Suprapubic skin (tissue), 4 donors: Measurements from ENCODE around the gene TNPO2. TPM values are rescaled to one million over a fixed set of nuclear protein-coding genes. Genes with fewer than 3 reads are reported as not detected.

Source experiments
- DNase-seq, 2 donors: peaks; one replicate each; pipeline ENCODE4 v3.0.0-alpha.2; 2019; ENCODE audit warnings: low spot score in 2 of 2
- H3K27ac ChIP-seq: fragments of 200-600 bp; sonication (generic); one replicate; pipeline ENCODE4 v1.5.1; 2019
- H3K27me3 ChIP-seq: fragments of 200-600 bp; sonication (generic); one replicate; pipeline ENCODE4 v1.5.1; 2019
- H3K36me3 ChIP-seq: fragments of 200-600 bp; sonication (generic); one replicate; pipeline ENCODE4 v1.5.1; 2019
- H3K4me1 ChIP-seq: fragments of 200-600 bp; sonication (generic); one replicate; pipeline ENCODE4 v1.5.1; 2019
- H3K4me3 ChIP-seq: fragments of 200-600 bp; sonication (generic); one replicate; pipeline ENCODE4 v1.5.1; 2019; ENCODE audit warnings: mild to moderate bottlenecking
- H3K9me3 ChIP-seq: fragments of 200-600 bp; sonication (generic); one replicate; pipeline ENCODE4 v1.5.1; 2019
- EP300 ChIP-seq: sonication (generic); formaldehyde crosslinking; IDR thresholded peaks from one replicate; pipeline ENCODE4 v1.6.1; 2017; ENCODE audit warnings: antibody characterized with exemption
- POLR2A ChIP-seq, 2 donors: fragments of 450-650 bp; IDR thresholded peaks; one replicate each; pipeline ENCODE4 v1.6.1; 2017; ENCODE audit warnings: antibody characterized with exemption in 2 of 2, mild to moderate bottlenecking in 2 of 2, moderate library complexity in 2 of 2
- POLR2AphosphoS5 ChIP-seq, 3 donors: sonication (generic); formaldehyde crosslinking; IDR thresholded peaks; one replicate each; pipeline ENCODE4 v1.6.1; 2017; ENCODE audit warnings: antibody characterized with exemption in 3 of 3
- WGBS: methylation state at CpG from one replicate; pipeline ENCODE4 v1.1.5; 2018; 5-methylcytosine and 5-hydroxymethylcytosine counted together
- total RNA-seq, 4 donors: library from RNA; depleted of rRNA; stranded (reverse); fragments of >200 nt; gene quantifications; one replicate each; pipeline ENCODE4 v1.1.0, GENCODE V29; 2016
- TF ChIP-seq, protein P1 (sequence below), 2 donors: fragments of 200-600 bp in 1 of 2; fragments of 450-650 bp in 1 of 2; sonication (generic) in 1 of 2; IDR thresholded peaks; one replicate each; pipeline ENCODE4 v1.5.1; 2016 to 2019; ENCODE audit warnings: antibody characterized with exemption in 2 of 2, mild to moderate bottlenecking in 1 of 2, moderate library complexity in 1 of 2

The TNPO2 gene
- 100 to 1,000 TPM in 2 of 4 donors, 10 to 100 TPM in 2; 94.6 to 206 (median 110) TPM for total RNA-seq

- Histone ChIP-seq H3K4me1 (peaks cover 36% of the 10 kb centered on the region), H3K27me3 (no peaks in the 10 kb centered on the region), H3K4me3 (peak within 1 kb of the TSS; percentile 81), H3K9me3 (no peaks in the 10 kb centered on the region), H3K36me3 (peaks cover 17% of the 10 kb centered on the region), H3K27ac (peak within 1 kb of the TSS; percentile 95)
- 3% methylated on average over 28 of the region's 28 CpGs for WGBS
- DNase-seq: no peak
- TF ChIP-seq EP300: no peak
- TF ChIP-seq, protein P1, sequence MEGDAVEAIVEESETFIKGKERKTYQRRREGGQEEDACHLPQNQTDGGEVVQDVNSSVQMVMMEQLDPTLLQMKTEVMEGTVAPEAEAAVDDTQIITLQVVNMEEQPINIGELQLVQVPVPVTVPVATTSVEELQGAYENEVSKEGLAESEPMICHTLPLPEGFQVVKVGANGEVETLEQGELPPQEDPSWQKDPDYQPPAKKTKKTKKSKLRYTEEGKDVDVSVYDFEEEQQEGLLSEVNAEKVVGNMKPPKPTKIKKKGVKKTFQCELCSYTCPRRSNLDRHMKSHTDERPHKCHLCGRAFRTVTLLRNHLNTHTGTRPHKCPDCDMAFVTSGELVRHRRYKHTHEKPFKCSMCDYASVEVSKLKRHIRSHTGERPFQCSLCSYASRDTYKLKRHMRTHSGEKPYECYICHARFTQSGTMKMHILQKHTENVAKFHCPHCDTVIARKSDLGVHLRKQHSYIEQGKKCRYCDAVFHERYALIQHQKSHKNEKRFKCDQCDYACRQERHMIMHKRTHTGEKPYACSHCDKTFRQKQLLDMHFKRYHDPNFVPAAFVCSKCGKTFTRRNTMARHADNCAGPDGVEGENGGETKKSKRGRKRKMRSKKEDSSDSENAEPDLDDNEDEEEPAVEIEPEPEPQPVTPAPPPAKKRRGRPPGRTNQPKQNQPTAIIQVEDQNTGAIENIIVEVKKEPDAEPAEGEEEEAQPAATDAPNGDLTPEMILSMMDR (IDR thresholded peaks at IDR 0.05): no peak
- TF ChIP-seq POLR2A (IDR thresholded peaks at IDR 0.05): no peak
- TF ChIP-seq POLR2AphosphoS5 (IDR thresholded peaks at IDR 0.05): no peak
Observed at GRCh38 chr19:12723641-12724426, at the start of gene TNPO2. TSS of gene TNPO2 (minus strand) at chr19:12723932. CDS start at chr19:12720977, 2,955 bp downstream.

DNA sequence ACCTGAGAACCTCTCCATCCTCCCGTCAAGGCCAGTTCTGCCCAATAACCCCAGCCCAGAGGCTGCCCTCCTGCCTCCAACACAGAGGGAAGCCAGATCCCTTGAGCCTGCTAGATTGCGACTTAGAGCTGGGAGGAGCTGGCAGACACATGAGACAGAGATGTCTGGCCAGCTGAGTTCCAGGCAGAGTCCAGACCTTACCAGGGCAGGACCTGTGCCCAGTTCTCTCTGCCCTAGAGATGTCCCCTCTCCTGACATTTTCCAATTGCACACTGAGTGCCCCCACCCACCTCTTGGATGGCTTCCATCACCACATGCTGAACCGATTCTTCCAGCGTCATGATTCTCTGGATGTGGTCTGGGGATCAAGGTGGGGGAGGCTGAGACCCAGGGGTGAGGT lies 48.6 kb upstream of the TNPO2 start:
- WGBS: 76% methylated on average over 3 of the region's 4 CpGs
- TF ChIP-seq, protein P1 (IDR thresholded peaks at IDR 0.05): no peak
- TF ChIP-seq POLR2AphosphoS5 (IDR thresholded peaks at IDR 0.05): no peak
- TF ChIP-seq EP300: no peak
- TF ChIP-seq POLR2A (IDR thresholded peaks at IDR 0.05): no peak
- peaks cover 26% of the 10 kb centered on the region for H3K4me1 ChIP-seq
- DNase-seq: no peak
- no peak overlapping the region for H3K4me3 ChIP-seq
- no peak overlapping the region for H3K27ac ChIP-seq
- no peaks in the 10 kb centered on the region for H3K9me3 ChIP-seq
- no peaks in the 10 kb centered on the region for H3K27me3 ChIP-seq
- peaks cover 24% of the 10 kb centered on the region for H3K36me3 ChIP-seq

- H3K27me3 ChIP-seq: no peaks in the 10 kb centered on the region
- peaks cover 32% of the 10 kb centered on the region for H3K36me3 ChIP-seq
- H3K4me1 ChIP-seq: peaks cover 17% of the 10 kb centered on the region
- 100% methylated on average over 1 of the region's 13 CpGs for WGBS
- TF ChIP-seq POLR2A (IDR thresholded peaks at IDR 0.05): no peak
- no peak for TF ChIP-seq EP300
- TF ChIP-seq POLR2AphosphoS5 (IDR thresholded peaks at IDR 0.05): no peak
- TF ChIP-seq, protein P1 (IDR thresholded peaks at IDR 0.05): no peak
- no peak for DNase-seq
- no peaks in the 10 kb centered on the region for H3K9me3 ChIP-seq
- H3K4me3 ChIP-seq: no peak overlapping the region
- H3K27ac ChIP-seq: no peak overlapping the region
Observed at GRCh38 chr19:12770922-12771321, 47.2 kb upstream of the TNPO2 start.

- no peak for DNase-seq
- no peak for TF ChIP-seq EP300
- no peak for TF ChIP-seq POLR2AphosphoS5 (IDR thresholded peaks at IDR 0.05)
- TF ChIP-seq, protein P1 (IDR thresholded peaks at IDR 0.05): no peak
- TF ChIP-seq POLR2A (IDR thresholded peaks at IDR 0.05): no peak
- WGBS: 33% methylated on average over 21 of the region's 37 CpGs
- Histone ChIP-seq H3K4me1 (peaks cover 11% of the 10 kb centered on the region), H3K4me3 (no peak overlapping the region), H3K27me3 (no peaks in the 10 kb centered on the region), H3K27ac (no peak overlapping the region), H3K36me3 (peaks cover 37% of the 10 kb centered on the region), H3K9me3 (no peaks in the 10 kb centered on the region)
Observed at GRCh38 chr19:12769689-12770088, 46.0 kb upstream of the TNPO2 start.

GRCh38 chr19:12767666-12768065 lies 43.9 kb upstream of the TNPO2 start:
- no peak for DNase-seq
- Histone ChIP-seq H3K36me3 (peaks cover 53% of the 10 kb centered on the region), H3K27me3 (no peaks in the 10 kb centered on the region), H3K9me3 (no peaks in the 10 kb centered on the region), H3K27ac (no peak overlapping the region), H3K4me3 (no peak overlapping the region), H3K4me1 (peaks cover 3% of the 10 kb centered on the region)
- 96% methylated on average over 15 of the region's 15 CpGs for WGBS
- TF ChIP-seq, protein P1 (IDR thresholded peaks at IDR 0.05): no peak
- TF ChIP-seq POLR2AphosphoS5 (IDR thresholded peaks at IDR 0.05) (no peak), POLR2A (IDR thresholded peaks at IDR 0.05) (no peak), EP300 (no peak)
